NCI-H2227 treated with DMSO at 0.1 percent for 48 hours (cell line): ENCODE results near the gene RCOR2.
"Not testable (repeated sequence)": the region's sequence is repeated elsewhere in the genome, so short reads cannot be mapped to it uniquely, and the experiment has no call there.

Experiments used
- DNase-seq: peaks from one replicate; lab custom pipeline; 2025; lab: John Stamatoyannopoulos, UW

The RCOR2 gene

GRCh38 chr11:63916837-63917691, at the start of gene RCOR2:
TSS of gene RCOR2 (minus strand) at chr11:63917164. CDS start at chr11:63916456, 708 bp downstream.
- peak; percentile 74 for DNase-seq

- DNase-seq: no peak
Measured at GRCh38 chr11:63966444-63966843, 49.5 kb upstream of the RCOR2 start.

GRCh38 chr11:63963895-63964294, 46.9 kb upstream of the RCOR2 start:
- DNase-seq: not testable (repeated sequence)

GRCh38 chr11:63961608-63962412, 44.8 kb upstream of the RCOR2 start:
- DNase-seq: peak; percentile 17

GRCh38 chr11:63958008-63958407, 41.0 kb upstream of the RCOR2 start:
- no peak for DNase-seq

- no peak for DNase-seq
Measured at GRCh38 chr11:63952570-63952969, 35.6 kb upstream of the RCOR2 start.

GRCh38 chr11:63951779-63952536, 35.0 kb upstream of the RCOR2 start:
- no peak for DNase-seq

GRCh38 chr11:63945477-63946163, 28.7 kb upstream of the RCOR2 start:
- peak; percentile 64 for DNase-seq

GRCh38 chr11:63944987-63945386, 28.0 kb upstream of the RCOR2 start:
- DNase-seq: no peak

- DNase-seq: no peak
Measured at GRCh38 chr11:63942803-63943202, 25.8 kb upstream of the RCOR2 start.

GRCh38 chr11:63941901-63942300, 24.9 kb upstream of the RCOR2 start:
- no peak for DNase-seq

GRCh38 chr11:63940786-63941185, 23.8 kb upstream of the RCOR2 start:
- DNase-seq: no peak

GRCh38 chr11:63939397-63939891, 22.5 kb upstream of the RCOR2 start:
- peak; percentile 31 for DNase-seq

GRCh38 chr11:63938479-63939396, 21.8 kb upstream of the RCOR2 start, which contains the start of gene NAA40:
TSS of gene NAA40 (plus strand) at chr11:63939002. CDS start at chr11:63939097, 95 bp downstream.
- peak; percentile 92 for DNase-seq

GRCh38 chr11:63937713-63938478, 20.9 kb upstream of the RCOR2 start:
- no peak for DNase-seq

GRCh38 chr11:63933459-63933858, 16.5 kb upstream of the RCOR2 start:
- DNase-seq: no peak

- DNase-seq: no peak
Measured at GRCh38 chr11:63931876-63932275, 14.9 kb upstream of the RCOR2 start.

GRCh38 chr11:63931045-63931444, 14.1 kb upstream of the RCOR2 start:
- DNase-seq: no peak

- no peak for DNase-seq
Measured at GRCh38 chr11:63929616-63930015, 12.7 kb upstream of the RCOR2 start.
